GM12801 (cell line): ENCODE results near the gene TOLLIP.

ENCODE experiments used
- TF ChIP-seq, protein P1 (sequence below): IDR thresholded peaks from one replicate; pipeline ENCODE4 v1.5.1; 2011; ENCODE audit warnings: control low read depth; ENCODE audit not compliant: insufficient read length; ENCODE audit errors: extremely low read depth

TOLLIP gene

GRCh38 chr11:1333860-1334259 lies 24.4 kb upstream of the TOLLIP start:
- TF ChIP-seq, protein P1, sequence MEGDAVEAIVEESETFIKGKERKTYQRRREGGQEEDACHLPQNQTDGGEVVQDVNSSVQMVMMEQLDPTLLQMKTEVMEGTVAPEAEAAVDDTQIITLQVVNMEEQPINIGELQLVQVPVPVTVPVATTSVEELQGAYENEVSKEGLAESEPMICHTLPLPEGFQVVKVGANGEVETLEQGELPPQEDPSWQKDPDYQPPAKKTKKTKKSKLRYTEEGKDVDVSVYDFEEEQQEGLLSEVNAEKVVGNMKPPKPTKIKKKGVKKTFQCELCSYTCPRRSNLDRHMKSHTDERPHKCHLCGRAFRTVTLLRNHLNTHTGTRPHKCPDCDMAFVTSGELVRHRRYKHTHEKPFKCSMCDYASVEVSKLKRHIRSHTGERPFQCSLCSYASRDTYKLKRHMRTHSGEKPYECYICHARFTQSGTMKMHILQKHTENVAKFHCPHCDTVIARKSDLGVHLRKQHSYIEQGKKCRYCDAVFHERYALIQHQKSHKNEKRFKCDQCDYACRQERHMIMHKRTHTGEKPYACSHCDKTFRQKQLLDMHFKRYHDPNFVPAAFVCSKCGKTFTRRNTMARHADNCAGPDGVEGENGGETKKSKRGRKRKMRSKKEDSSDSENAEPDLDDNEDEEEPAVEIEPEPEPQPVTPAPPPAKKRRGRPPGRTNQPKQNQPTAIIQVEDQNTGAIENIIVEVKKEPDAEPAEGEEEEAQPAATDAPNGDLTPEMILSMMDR = no peak

- TF ChIP-seq, protein P1 = no peak
Measured at GRCh38 chr11:1333091-1333772, 23.8 kb upstream of the TOLLIP start.

DNA sequence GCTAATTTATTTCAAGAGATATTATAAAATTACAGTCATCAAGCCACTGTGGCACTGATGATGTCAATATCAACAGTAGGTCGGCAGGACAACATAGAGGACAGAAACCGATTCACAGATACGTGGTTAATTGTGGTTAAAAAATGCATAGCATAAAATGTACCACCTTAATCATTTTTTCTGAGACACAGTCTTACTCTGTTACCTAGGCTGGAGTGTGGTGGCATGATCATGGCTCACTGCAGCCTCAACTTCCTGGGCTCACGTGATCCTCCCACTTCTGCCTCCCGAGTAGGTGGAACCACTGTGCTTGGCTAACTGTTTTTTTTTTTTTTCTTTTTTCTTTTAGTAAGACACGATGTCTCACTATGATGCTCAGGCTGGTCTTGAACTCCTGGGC lies 21.0 kb upstream of the TOLLIP start:
- TF ChIP-seq, protein P1 = no peak

GRCh38 chr11:1327064-1327460 lies 17.6 kb upstream of the TOLLIP start:
- TF ChIP-seq, protein P1 = no peak

DNA sequence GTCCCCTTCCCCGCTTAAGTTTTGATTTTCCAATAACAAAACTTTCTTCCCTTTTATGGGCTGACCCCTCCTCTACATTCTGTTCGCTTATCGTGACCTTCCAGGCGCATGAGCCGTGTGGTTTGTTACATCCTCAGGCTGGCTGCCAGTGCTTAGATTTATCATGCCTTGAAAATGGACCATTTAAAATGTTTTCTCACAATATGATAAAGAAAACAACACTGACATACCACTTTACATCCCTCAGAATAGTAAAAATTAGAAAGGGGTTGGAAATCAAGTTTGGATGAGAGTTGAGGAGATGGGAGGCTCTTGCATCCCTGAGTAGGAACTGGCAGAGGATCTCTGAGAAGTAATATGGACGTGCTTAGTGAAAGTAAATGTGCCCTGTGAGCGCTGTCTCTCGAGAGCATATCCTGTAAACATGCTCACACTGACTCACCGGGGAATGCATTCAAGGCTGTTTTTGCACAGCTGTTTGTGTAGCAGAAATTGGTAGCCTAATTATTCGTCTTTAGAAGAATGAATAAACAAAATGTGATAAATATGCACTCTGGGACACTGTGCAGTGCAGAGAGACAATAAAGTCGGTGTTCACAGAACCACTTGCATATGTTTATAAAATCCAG lies 17.1 kb upstream of the TOLLIP start:
- TF ChIP-seq, protein P1 = no peak

GRCh38 chr11:1323774-1324173 lies 14.3 kb upstream of the TOLLIP start:
- TF ChIP-seq, protein P1 = no peak

DNA sequence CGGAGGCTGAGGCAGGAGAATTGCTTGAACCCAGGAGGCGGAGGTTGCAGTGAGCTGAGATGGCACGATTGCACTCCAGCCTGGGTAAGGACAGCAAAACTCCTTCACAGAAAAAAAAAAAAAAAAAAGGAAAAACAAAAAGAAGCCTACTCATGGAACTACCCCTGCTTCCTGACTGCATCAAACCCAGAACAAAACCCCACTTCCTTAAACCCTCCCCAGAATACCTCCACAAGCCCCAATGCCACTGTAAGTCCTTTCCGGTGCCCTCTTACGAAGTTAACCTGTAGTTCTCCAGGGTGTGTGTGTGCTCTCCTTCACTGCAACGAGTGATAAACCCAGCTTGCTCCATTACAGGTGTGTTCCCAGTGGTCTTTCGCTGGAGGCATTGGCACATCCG lies 8.6 kb upstream of the TOLLIP start:
- TF ChIP-seq, protein P1 = no peak
